SH-SY5Y (cell line): Measurements from ENCODE around the gene PHLPP2.

Source experiments
- GATA2 ChIP-seq: IDR thresholded peaks from 2 replicates; pipeline ENCODE4 v1.6.1; 2011; ENCODE audit warnings: mild to moderate bottlenecking, low read depth, low read length
- GATA3 ChIP-seq: IDR thresholded peaks from 2 replicates; pipeline ENCODE4 v1.6.1; 2011; ENCODE audit warnings: low read depth, mild to moderate bottlenecking, low read length, moderate library complexity

- TF ChIP-seq GATA2 (no peak), GATA3 (no peak)
Observed at GRCh38 chr16:71758293-71758760, 33.8 kb upstream of the PHLPP2 start.
